K562 (cell line): ENCODE results near the gene SMARCA4.

Experiments used
- BHLHE40 ChIP-seq: IDR thresholded peaks from 2 replicates; pipeline ENCODE4 v1.6.1; 2011; ENCODE audit warnings: low read length, improper control_type of control experiment
- PHF20 ChIP-seq: fragments of 450-650 bp; IDR thresholded peaks from 2 replicates; pipeline ENCODE4 v1.6.1; 2018; ENCODE audit not compliant: partially characterized antibody
- TF ChIP-seq, protein P1 (sequence below), 3 experiments: IDR thresholded peaks in 2 of 3; conservative IDR thresholded peaks in 1 of 3; 2 replicates each; pipeline ENCODE4 v1.5.1; 2011 to 2012; ENCODE audit warnings: low read length in 3 of 3, mild to moderate bottlenecking in 3 of 3, control low read depth in 2 of 3, improper control_type of control experiment in 1 of 3, inconsistent platforms in 1 of 3, low read depth in 1 of 3, mixed read lengths in 1 of 3, moderate library complexity in 1 of 3; ENCODE audit not compliant: insufficient read depth in 2 of 3
- TF ChIP-seq, protein P2 (sequence below): sonication (generic); formaldehyde crosslinking; IDR thresholded peaks from 2 replicates; pipeline ENCODE4 v1.8.1; 2023; ENCODE audit warnings: mild to moderate bottlenecking, missing genetic modification reagents
- TF ChIP-seq, protein P3 (sequence below): sonication (generic); formaldehyde crosslinking; IDR thresholded peaks from 2 replicates; pipeline ENCODE4 v1.8.1; 2022; ENCODE audit warnings: missing genetic modification reagents

GRCh38 chr19:11025445-11025844 lies 64.6 kb downstream of the SMARCA4 start:
- TF ChIP-seq, protein P1, sequence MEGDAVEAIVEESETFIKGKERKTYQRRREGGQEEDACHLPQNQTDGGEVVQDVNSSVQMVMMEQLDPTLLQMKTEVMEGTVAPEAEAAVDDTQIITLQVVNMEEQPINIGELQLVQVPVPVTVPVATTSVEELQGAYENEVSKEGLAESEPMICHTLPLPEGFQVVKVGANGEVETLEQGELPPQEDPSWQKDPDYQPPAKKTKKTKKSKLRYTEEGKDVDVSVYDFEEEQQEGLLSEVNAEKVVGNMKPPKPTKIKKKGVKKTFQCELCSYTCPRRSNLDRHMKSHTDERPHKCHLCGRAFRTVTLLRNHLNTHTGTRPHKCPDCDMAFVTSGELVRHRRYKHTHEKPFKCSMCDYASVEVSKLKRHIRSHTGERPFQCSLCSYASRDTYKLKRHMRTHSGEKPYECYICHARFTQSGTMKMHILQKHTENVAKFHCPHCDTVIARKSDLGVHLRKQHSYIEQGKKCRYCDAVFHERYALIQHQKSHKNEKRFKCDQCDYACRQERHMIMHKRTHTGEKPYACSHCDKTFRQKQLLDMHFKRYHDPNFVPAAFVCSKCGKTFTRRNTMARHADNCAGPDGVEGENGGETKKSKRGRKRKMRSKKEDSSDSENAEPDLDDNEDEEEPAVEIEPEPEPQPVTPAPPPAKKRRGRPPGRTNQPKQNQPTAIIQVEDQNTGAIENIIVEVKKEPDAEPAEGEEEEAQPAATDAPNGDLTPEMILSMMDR (IDR thresholded peaks at IDR 0.05 in 2 of 3, conservative IDR thresholded peaks at IDR 0.05 in 1 of 3; ENCODE audit: insufficient read depth in 2 of 3, low read depth in 1 of 3, low read length in 3 of 3): no peak
- TF ChIP-seq BHLHE40 (no peak), PHF20 (no peak)
- TF ChIP-seq, protein P2, sequence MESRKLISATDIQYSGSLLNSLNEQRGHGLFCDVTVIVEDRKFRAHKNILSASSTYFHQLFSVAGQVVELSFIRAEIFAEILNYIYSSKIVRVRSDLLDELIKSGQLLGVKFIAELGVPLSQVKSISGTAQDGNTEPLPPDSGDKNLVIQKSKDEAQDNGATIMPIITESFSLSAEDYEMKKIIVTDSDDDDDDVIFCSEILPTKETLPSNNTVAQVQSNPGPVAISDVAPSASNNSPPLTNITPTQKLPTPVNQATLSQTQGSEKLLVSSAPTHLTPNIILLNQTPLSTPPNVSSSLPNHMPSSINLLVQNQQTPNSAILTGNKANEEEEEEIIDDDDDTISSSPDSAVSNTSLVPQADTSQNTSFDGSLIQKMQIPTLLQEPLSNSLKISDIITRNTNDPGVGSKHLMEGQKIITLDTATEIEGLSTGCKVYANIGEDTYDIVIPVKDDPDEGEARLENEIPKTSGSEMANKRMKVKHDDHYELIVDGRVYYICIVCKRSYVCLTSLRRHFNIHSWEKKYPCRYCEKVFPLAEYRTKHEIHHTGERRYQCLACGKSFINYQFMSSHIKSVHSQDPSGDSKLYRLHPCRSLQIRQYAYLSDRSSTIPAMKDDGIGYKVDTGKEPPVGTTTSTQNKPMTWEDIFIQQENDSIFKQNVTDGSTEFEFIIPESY (CRISPR knock-in tag): no peak
- TF ChIP-seq, protein P3, sequence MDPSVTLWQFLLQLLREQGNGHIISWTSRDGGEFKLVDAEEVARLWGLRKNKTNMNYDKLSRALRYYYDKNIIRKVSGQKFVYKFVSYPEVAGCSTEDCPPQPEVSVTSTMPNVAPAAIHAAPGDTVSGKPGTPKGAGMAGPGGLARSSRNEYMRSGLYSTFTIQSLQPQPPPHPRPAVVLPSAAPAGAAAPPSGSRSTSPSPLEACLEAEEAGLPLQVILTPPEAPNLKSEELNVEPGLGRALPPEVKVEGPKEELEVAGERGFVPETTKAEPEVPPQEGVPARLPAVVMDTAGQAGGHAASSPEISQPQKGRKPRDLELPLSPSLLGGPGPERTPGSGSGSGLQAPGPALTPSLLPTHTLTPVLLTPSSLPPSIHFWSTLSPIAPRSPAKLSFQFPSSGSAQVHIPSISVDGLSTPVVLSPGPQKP: no peak
